Measurements from ENCODE around the gene SNAPC4.

GRCh38 chr9:136365775-136366222, 34.2 kb downstream of the SNAPC4 start:
- TF ChIP-seq CTCF (IDR thresholded peaks at IDR 0.05) (no peak), POLR2A (IDR thresholded peaks at IDR 0.05) (no peak)

Measured in heart left ventricle (tissue), 13 donors.